ENCODE measurements around the gene GRHL1. TPM values are rescaled to one million over a fixed set of nuclear protein-coding genes. Genes with fewer than 3 reads are reported as not detected.

GRHL1 gene
- total and polyA plus RNA-seq, 2 of the 8 experiments (the other 6 are each of a cell fraction or from before 2014, with no cell fraction given), result 1.3 to 3.6 TPM

DNA sequence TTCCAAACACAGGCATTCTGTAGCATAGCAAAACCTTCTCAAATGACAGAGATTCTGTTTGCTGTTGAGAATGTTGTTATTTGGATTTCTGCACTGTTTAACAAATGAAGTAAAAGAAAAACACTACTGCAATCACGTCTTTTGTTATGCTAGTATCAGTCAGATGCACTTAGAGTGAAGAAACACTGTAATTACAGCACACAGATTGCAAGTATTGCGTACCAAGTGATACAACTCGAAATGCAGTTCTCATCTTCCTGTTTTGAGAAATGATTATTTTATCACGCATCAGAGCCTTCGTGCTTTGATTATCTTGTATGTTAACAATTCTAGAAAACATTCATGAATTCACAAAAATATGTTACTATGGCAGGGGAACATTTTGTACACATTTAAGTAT, 50.1 kb downstream of the GRHL1 start:
- DNase-seq (ENCODE audit: low read depth in 1 of 2, low spot score in 2 of 2) (no peak), FAIRE-seq (no peak)
- no peak overlapping the region for H2BK12ac ChIP-seq (ENCODE audit: low read depth, low read length)
- H3K9ac ChIP-seq (replicated peaks in 1 of 4; ENCODE audit: extremely low read depth in 1 of 4, low read depth in 3 of 4, low read length in 3 of 4), result no peak overlapping the region
- no peak overlapping the region for H2AK5ac ChIP-seq (ENCODE audit: low read depth, low read length)
- POLR2A ChIA-PET (ENCODE audit: partially characterized antibody), result no interaction called here
- peaks cover 0 to 4% (median under 1%) of the 10 kb centered on the region in 4 experiments; a peak in 1 of 7 replicates for H3K4me1 ChIP-seq (replicated peaks in 1 of 4; ENCODE audit: control insufficient read depth in 3 of 4, insufficient read depth in 4 of 4, low read length in 3 of 4)
- no peak overlapping the region for H3K4me2 ChIP-seq (ENCODE audit: insufficient read depth in 1 of 2, low read depth in 2 of 2, low read length in 2 of 2)
- H3K4me3 ChIP-seq (ENCODE audit: extremely low read depth in 1 of 4, insufficient read depth in 2 of 4, low read depth in 3 of 4, low read length in 4 of 4), result no peak overlapping the region
- no peaks in the 10 kb centered on the region for H3K27me3 ChIP-seq (replicated peaks in 1 of 4; ENCODE audit: control insufficient read depth in 3 of 4, extremely low read depth in 1 of 4, insufficient read depth in 3 of 4, low read length in 3 of 4)
- H2BK5ac ChIP-seq (ENCODE audit: low read depth, low read length), result no peak overlapping the region
- H3K79me2 ChIP-seq (ENCODE audit: control insufficient read depth in 1 of 2, insufficient read depth in 2 of 2, low read length in 2 of 2), result no peaks in the 10 kb centered on the region
- H2BK20ac ChIP-seq (ENCODE audit: low read length), result no peak overlapping the region
- no peak overlapping the region for H3K56ac ChIP-seq (replicated peaks; ENCODE audit: insufficient read length, low read depth, low read length)
- no peak overlapping the region for H2BK15ac ChIP-seq (ENCODE audit: low read length)
- no peak overlapping the region for H3K18ac ChIP-seq (ENCODE audit: extremely low read depth, low read length)
- no peak overlapping the region for H4K8ac ChIP-seq (ENCODE audit: extremely low read depth, insufficient read depth, low read length)
- no peak overlapping the region for H3K4ac ChIP-seq (replicated peaks; ENCODE audit: insufficient read length, low read depth, low read length)
- H3K9me3 ChIP-seq (ENCODE audit: insufficient read depth in 2 of 2, low read depth in 1 of 2, low read length in 1 of 2), result 0 out of 4 replicates have a peak, but pooled peaks cover 0 to 2% of the 10 kb centered on the region in 2 experiments
- 79% methylated on average over 5 of the region's 5 CpGs; no CpG with 5 or more reads in 1 of the 2 experiments for WGBS, 2 experiments (ENCODE audit: extremely low coverage in 1 of 2, insufficient coverage in 1 of 2, insufficient read length in 1 of 2, insufficient replicate concordance in 2 of 2, low coverage in 1 of 2, low lambda C conversion rate in 2 of 2, missing lambda C conversion rate in 1 of 2)
- H3K79me1 ChIP-seq (ENCODE audit: low read depth, low read length), result no peaks in the 10 kb centered on the region
- H3K27ac ChIP-seq (ENCODE audit: low read depth, low read length), result no peak overlapping the region
- H2BK120ac ChIP-seq (replicated peaks; ENCODE audit: low read depth, low read length), result no peak overlapping the region
- H4K5ac ChIP-seq (ENCODE audit: insufficient read length, low read depth, low read length), result no peak overlapping the region
- H3K14ac ChIP-seq (ENCODE audit: insufficient read length), result no peak overlapping the region
- CTCF ChIA-PET (ENCODE audit: partially characterized antibody), result interaction anchor here (1.0 to 2.2 kb wide), 4 partner anchors 14 to 202 kb away, joined by 3 to 9 read pairs (median 4); no protein-coding TSS in a partner anchor
- no peak overlapping the region for H4K91ac ChIP-seq (replicated peaks; ENCODE audit: insufficient read length, low read length)
- no peaks in the 10 kb centered on the region for H4K20me1 ChIP-seq (replicated peaks in 1 of 2; ENCODE audit: control insufficient read depth in 1 of 2, insufficient read depth in 2 of 2, low read length in 2 of 2)
- H3K23me2 ChIP-seq (ENCODE audit: low read depth, low read length), result no peaks in the 10 kb centered on the region
- no peak overlapping the region for H3K23ac ChIP-seq (ENCODE audit: insufficient read length)
- H2AFZ ChIP-seq (ENCODE audit: low read length), result no peak overlapping the region
- no peaks in the 10 kb centered on the region for H3K36me3 ChIP-seq (ENCODE audit: control insufficient read depth in 2 of 4, insufficient read depth in 4 of 4, low read length in 3 of 4)
- no peak for TF ChIP-seq NANOG (IDR thresholded peaks at IDR 0.05; ENCODE audit: insufficient read depth, low read depth, low read length, poor library complexity, severe bottlenecking)

Data from H1 (cell line).